NK-92 (cell line): Measurements from ENCODE around the gene CENPL.
"Not testable (repeated sequence)": the region's sequence is repeated elsewhere in the genome, so short reads cannot be mapped to it uniquely, and the experiment has no call there.

Experiments
- DNase-seq: peaks from one replicate; lab custom pipeline; 2025; ENCODE audit not compliant: unreplicated experiment; lab: John Stamatoyannopoulos, UW

CENPL gene

GRCh38 chr1:173764331-173764730 lies 60.4 kb downstream of the CENPL start:
- not testable (repeated sequence) for DNase-seq

- no peak for DNase-seq
These were observed 65.7 kb downstream of the CENPL start for GRCh38 chr1:173758980-173759379.

- no peak for DNase-seq
These were observed 66.6 kb downstream of the CENPL start for GRCh38 chr1:173758110-173758509.

GRCh38 chr1:173757666-173758065 lies 67.0 kb downstream of the CENPL start:
- DNase-seq: no peak

GRCh38 chr1:173753830-173754229 lies 70.9 kb downstream of the CENPL start:
- no peak for DNase-seq
